ENCODE results near the gene RAB26. TPM values are rescaled to one million over a fixed set of nuclear protein-coding genes. Genes with fewer than 3 reads are reported as not detected.
"Not testable (repeated sequence)": the region's sequence is repeated elsewhere in the genome, so short reads cannot be mapped to it uniquely, and the experiment has no call there.

The RAB26 gene
- total RNA-seq, 1 donor from 2014 or later: 1.7 TPM

GRCh38 chr16:2114885-2115590 is 33.4 kb upstream of the RAB26 start:
- intact Hi-C loops (cut with micrococcal nuclease); ATAC-seq; DNase-seq: not testable (repeated sequence)

- no peak for DNase-seq
- intact Hi-C loops (cut with micrococcal nuclease): no loop called here
- ATAC-seq: no peak
Measured at GRCh38 chr16:2115591-2115973, 32.8 kb upstream of the RAB26 start.

GRCh38 chr16:2116428-2116827 is 32.0 kb upstream of the RAB26 start:
- DNase-seq; ATAC-seq; intact Hi-C loops (cut with micrococcal nuclease): not testable (repeated sequence)

GRCh38 chr16:2117341-2117740 is 31.1 kb upstream of the RAB26 start:
- DNase-seq; intact Hi-C loops (cut with micrococcal nuclease); ATAC-seq: not testable (repeated sequence)

GRCh38 chr16:2117960-2118722 is 30.3 kb upstream of the RAB26 start:
- ATAC-seq; DNase-seq; intact Hi-C loops (cut with micrococcal nuclease): not testable (repeated sequence)

- intact Hi-C loops (cut with micrococcal nuclease); DNase-seq; ATAC-seq: not testable (repeated sequence)
Measured at GRCh38 chr16:2121325-2121724, 27.1 kb upstream of the RAB26 start.

- DNase-seq: peak; percentile 80
- ATAC-seq: peak; percentile 33
- intact Hi-C loops (cut with micrococcal nuclease): no loop called here
Measured at GRCh38 chr16:2121853-2122252, 26.6 kb upstream of the RAB26 start.

GRCh38 chr16:2122429-2122828 is 26.0 kb upstream of the RAB26 start:
- ATAC-seq: no peak
- DNase-seq: no peak
- intact Hi-C loops (cut with micrococcal nuclease): no loop called here

- intact Hi-C loops (cut with micrococcal nuclease); DNase-seq: not testable (repeated sequence)
- ATAC-seq: peak; percentile 3
Measured at GRCh38 chr16:2122934-2123683, 25.3 kb upstream of the RAB26 start.

- ATAC-seq: peak; percentile 15
- intact Hi-C loops (cut with micrococcal nuclease); DNase-seq: not testable (repeated sequence)
Measured at GRCh38 chr16:2123706-2124376, 24.6 kb upstream of the RAB26 start.

- intact Hi-C loops (cut with micrococcal nuclease); DNase-seq: not testable (repeated sequence)
- ATAC-seq: peak; percentile 8
Measured at GRCh38 chr16:2124377-2124693, 24.1 kb upstream of the RAB26 start.

- peak; percentile 82 for DNase-seq
- peak; percentile 64 for ATAC-seq
- intact Hi-C loops (cut with micrococcal nuclease): not testable (repeated sequence)
Measured at GRCh38 chr16:2124694-2125444, 23.6 kb upstream of the RAB26 start.

GRCh38 chr16:2125609-2126008 is 22.8 kb upstream of the RAB26 start:
- DNase-seq; ATAC-seq; intact Hi-C loops (cut with micrococcal nuclease): not testable (repeated sequence)

- intact Hi-C loops (cut with micrococcal nuclease): not testable (repeated sequence)
- peak; percentile 34 for ATAC-seq
- DNase-seq: peak; percentile 76
Measured at GRCh38 chr16:2126161-2126743, 22.2 kb upstream of the RAB26 start.

GRCh38 chr16:2126928-2127556 is 21.4 kb upstream of the RAB26 start:
- peak; percentile 59 for DNase-seq
- ATAC-seq; intact Hi-C loops (cut with micrococcal nuclease): not testable (repeated sequence)

- DNase-seq; intact Hi-C loops (cut with micrococcal nuclease): not testable (repeated sequence)
- peak; percentile 16 for ATAC-seq
Measured at GRCh38 chr16:2127630-2128280, 20.7 kb upstream of the RAB26 start.

- ATAC-seq; DNase-seq; intact Hi-C loops (cut with micrococcal nuclease): not testable (repeated sequence)
Measured at GRCh38 chr16:2129251-2129650, 19.2 kb upstream of the RAB26 start.
